ENCODE measurements around the gene PRLHR.

- no peak for TF ChIP-seq CTCF (IDR thresholded peaks at IDR 0.05 in 8 of 11, conservative IDR thresholded peaks at IDR 0.05 in 3 of 11)
- TF ChIP-seq POLR2A (IDR thresholded peaks at IDR 0.05), result no peak
These were observed 406 bp downstream of the PRLHR start for GRCh38 chr10:118595064-118595420.

Data from spleen (tissue), 7 donors.